ENCODE measurements around the gene EIF4H.
"Not testable (repeated sequence)": the region's sequence is repeated elsewhere in the genome, so short reads cannot be mapped to it uniquely, and the experiment has no call there.

The EIF4H gene

GRCh38 chr7:74202841-74203556 lies 28.8 kb downstream of the EIF4H start:
- no peak for DNase-seq

- no peak for DNase-seq
Observed at GRCh38 chr7:74203956-74204618, 29.9 kb downstream of the EIF4H start.

- not testable (repeated sequence) for DNase-seq
Observed at GRCh38 chr7:74206052-74206451, 31.9 kb downstream of the EIF4H start.

- DNase-seq: peak; percentile 87
Observed at GRCh38 chr7:74206589-74207120, 32.5 kb downstream of the EIF4H start.

GRCh38 chr7:74207586-74207985 lies 33.4 kb downstream of the EIF4H start:
- DNase-seq: no peak

GRCh38 chr7:74208241-74208640 lies 34.1 kb downstream of the EIF4H start:
- DNase-seq: not testable (repeated sequence)

- no peak for DNase-seq
Observed at GRCh38 chr7:74212661-74213060, 38.5 kb downstream of the EIF4H start.

GRCh38 chr7:74214816-74215630 lies 40.9 kb downstream of the EIF4H start:
- DNase-seq: no peak

- DNase-seq: no peak
Observed at GRCh38 chr7:74215921-74216320, 41.8 kb downstream of the EIF4H start.

- DNase-seq: no peak
Observed at GRCh38 chr7:74216361-74216761, 42.2 kb downstream of the EIF4H start.

GRCh38 chr7:74217455-74218342 lies 43.5 kb downstream of the EIF4H start:
- no peak for DNase-seq

- DNase-seq: no peak
Observed at GRCh38 chr7:74218343-74218698, 44.2 kb downstream of the EIF4H start.

GRCh38 chr7:74219416-74219815 lies 45.3 kb downstream of the EIF4H start:
- no peak for DNase-seq

- DNase-seq: no peak
Observed at GRCh38 chr7:74220229-74220628, 46.1 kb downstream of the EIF4H start.

- no peak for DNase-seq
Observed at GRCh38 chr7:74221713-74222112, 47.6 kb downstream of the EIF4H start.

- no peak for DNase-seq
Observed at GRCh38 chr7:74222851-74223710, 48.9 kb downstream of the EIF4H start.

- DNase-seq: no peak
Observed at GRCh38 chr7:74223711-74224510, 49.8 kb downstream of the EIF4H start.

- DNase-seq: no peak
Observed at GRCh38 chr7:74224511-74224832, 50.3 kb downstream of the EIF4H start.

- DNase-seq: not testable (repeated sequence)
Observed at GRCh38 chr7:74224907-74225306, 50.8 kb downstream of the EIF4H start.

GRCh38 chr7:74225400-74225799 lies 51.2 kb downstream of the EIF4H start:
- no peak for DNase-seq

- no peak for DNase-seq
Observed at GRCh38 chr7:74226633-74227032, 52.5 kb downstream of the EIF4H start.
